ENCODE data around the gene HOXB5. TPM values are rescaled to one million over a fixed set of nuclear protein-coding genes. Genes with fewer than 3 reads are reported as not detected.

The HOXB5 gene
- total RNA-seq, 6 donors from 2014 or later = 0.39 to 5.0 (median 1.5) TPM

DNA sequence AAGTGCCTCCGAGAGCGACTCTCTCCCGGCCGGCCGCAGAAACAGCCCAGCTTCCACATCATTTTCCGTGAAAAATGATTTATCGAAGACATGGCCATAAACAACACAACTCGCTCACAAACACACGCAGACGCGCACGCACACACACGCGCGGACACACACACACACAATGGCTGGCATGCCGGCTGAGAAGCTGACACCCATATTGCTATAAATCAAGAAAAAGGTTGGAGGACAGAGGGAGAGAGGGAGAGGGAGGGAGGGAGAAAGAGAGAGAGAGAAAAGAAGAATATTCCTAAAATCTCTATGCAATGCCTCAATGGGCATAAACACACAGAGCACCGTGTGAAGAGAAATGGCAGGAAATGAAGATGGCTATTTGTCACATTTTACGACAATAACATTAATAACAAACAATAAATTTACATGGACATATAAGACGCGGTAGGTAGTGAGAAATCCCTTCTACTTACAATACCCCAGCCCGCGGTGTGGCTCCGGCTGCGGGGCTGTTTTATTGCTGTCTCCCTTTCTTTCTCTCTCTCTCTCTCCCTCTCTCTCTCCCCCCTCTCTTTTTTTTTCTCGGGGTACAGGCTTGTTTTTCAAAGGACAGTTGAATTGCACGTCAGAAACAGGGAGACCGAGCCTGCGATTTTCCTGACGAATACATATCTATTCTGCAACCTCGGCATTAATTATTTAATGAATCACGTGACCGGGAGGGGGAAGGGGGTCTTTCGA lies 24.9 kb downstream of the HOXB5 start:
- Histone ChIP-seq H3K27ac (peak overlapping the region in 2 of 4 donors; percentile 65 to 87), H3K4me1 (peaks cover 5 to 15% (median 10%) of the 10 kb centered on the region in 4 donors), H3K27me3 (peaks cover 0 to 19% (median 9%) of the 10 kb centered on the region in 4 donors), H3K4me3 (peak overlapping the region in 1 of 4 donors; percentile 2), H3K36me3 (no peaks in the 10 kb centered on the region), H3K9me3 (no peaks in the 10 kb centered on the region)
- TF ChIP-seq POLR2AphosphoS5 (IDR thresholded peaks at IDR 0.05) (no peak), POLR2A (IDR thresholded peaks at IDR 0.05) (no peak), EP300 (IDR thresholded peaks at IDR 0.05) (no peak)
- TF ChIP-seq, protein P1, sequence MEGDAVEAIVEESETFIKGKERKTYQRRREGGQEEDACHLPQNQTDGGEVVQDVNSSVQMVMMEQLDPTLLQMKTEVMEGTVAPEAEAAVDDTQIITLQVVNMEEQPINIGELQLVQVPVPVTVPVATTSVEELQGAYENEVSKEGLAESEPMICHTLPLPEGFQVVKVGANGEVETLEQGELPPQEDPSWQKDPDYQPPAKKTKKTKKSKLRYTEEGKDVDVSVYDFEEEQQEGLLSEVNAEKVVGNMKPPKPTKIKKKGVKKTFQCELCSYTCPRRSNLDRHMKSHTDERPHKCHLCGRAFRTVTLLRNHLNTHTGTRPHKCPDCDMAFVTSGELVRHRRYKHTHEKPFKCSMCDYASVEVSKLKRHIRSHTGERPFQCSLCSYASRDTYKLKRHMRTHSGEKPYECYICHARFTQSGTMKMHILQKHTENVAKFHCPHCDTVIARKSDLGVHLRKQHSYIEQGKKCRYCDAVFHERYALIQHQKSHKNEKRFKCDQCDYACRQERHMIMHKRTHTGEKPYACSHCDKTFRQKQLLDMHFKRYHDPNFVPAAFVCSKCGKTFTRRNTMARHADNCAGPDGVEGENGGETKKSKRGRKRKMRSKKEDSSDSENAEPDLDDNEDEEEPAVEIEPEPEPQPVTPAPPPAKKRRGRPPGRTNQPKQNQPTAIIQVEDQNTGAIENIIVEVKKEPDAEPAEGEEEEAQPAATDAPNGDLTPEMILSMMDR (IDR thresholded peaks at IDR 0.05) = no peak
- ATAC-seq (ENCODE audit: low FRiP score in 2 of 2) = no peak
- DNase-seq = no peak
- WGBS, 2 donors = 16 to 18% methylated on average over 33 of the region's 33 CpGs

DNA sequence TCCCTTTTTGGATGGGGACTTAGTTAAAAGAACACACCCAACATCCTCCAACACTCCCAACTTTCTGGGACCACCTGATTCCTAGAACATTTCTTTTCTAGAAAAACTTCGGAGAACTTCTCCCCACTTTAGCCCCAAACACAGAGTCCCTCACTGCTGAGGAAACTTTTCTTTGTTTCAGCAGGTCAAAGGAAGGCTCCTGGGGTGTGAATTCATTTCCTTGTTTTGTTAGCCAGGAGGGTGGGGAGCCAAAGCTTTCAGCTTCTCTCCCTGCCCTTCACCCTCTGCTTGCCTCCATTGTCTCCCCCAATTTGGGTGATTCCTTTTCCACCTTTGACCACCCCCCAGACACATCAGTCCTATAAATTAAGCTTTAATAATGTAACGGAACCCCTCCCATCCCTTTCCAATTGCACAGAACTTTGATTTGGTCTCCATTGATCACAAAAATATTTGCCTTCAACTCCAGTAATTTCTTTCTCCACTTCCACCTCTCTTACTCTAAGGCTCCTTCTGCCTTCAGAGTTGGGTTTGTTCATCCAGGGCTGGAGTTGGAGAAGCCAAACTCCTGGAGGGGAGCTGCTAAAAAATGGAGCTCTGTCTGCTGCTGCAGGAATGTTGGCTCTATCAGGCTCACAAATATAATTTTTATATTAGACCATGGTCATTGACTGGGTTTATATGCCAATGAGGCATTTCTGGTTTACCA lies 25.8 kb downstream of the HOXB5 start:
- no peak for DNase-seq
- Histone ChIP-seq H3K27me3 (peaks cover 0 to 28% (median 10%) of the 10 kb centered on the region in 4 donors), H3K4me1 (peaks cover 5 to 15% (median 10%) of the 10 kb centered on the region in 4 donors), H3K27ac (peak overlapping the region; percentile 7 to 87 (median 45)), H3K4me3 (no peak overlapping the region), H3K9me3 (no peaks in the 10 kb centered on the region), H3K36me3 (no peaks in the 10 kb centered on the region)
- no peak for TF ChIP-seq POLR2A (IDR thresholded peaks at IDR 0.05)
- TF ChIP-seq, protein P1 (IDR thresholded peaks at IDR 0.05) = no peak
- no peak for TF ChIP-seq POLR2AphosphoS5 (IDR thresholded peaks at IDR 0.05)
- no peak for TF ChIP-seq EP300 (IDR thresholded peaks at IDR 0.05)
- 37 to 50% methylated on average over 2 of the region's 2 CpGs for WGBS, 2 donors
- no peak for ATAC-seq (ENCODE audit: low FRiP score in 2 of 2)

DNA sequence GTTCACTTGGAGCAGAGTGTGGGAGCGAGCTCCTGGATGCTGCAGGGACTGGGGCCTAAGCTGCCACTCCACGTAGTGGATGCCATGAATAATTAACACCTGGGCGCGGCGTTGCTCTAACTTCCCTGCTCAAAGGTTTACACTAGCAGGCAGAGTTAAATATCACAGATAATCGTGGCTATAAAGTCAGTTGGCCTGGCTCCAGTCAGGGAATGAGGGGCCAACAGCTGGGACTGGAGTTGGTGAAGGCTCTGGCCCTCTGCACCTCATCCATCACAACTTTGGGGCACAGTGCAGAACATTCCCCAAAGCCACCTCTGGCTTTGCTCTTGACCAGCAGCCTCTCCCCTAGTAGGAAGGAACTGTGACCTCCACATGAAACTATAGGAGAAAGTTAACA lies 26.4 kb downstream of the HOXB5 start:
- no peak overlapping the region for H3K4me3 ChIP-seq
- TF ChIP-seq, protein P1 (IDR thresholded peaks at IDR 0.05) = no peak
- TF ChIP-seq POLR2AphosphoS5 (IDR thresholded peaks at IDR 0.05) (no peak), EP300 (IDR thresholded peaks at IDR 0.05) (no peak), POLR2A (IDR thresholded peaks at IDR 0.05) (no peak)
- peaks cover 0 to 28% (median 10%) of the 10 kb centered on the region in 4 donors for H3K27me3 ChIP-seq
- 37 to 54% methylated on average over 3 to 6 of the region's 6 CpGs for WGBS, 2 donors
- H3K36me3 ChIP-seq = no peaks in the 10 kb centered on the region
- H3K4me1 ChIP-seq = peaks cover 5 to 15% (median 10%) of the 10 kb centered on the region in 4 donors
- DNase-seq = no peak
- H3K9me3 ChIP-seq = no peaks in the 10 kb centered on the region
- ATAC-seq (ENCODE audit: low FRiP score in 2 of 2) = no peak
- peak overlapping the region; percentile 7 to 87 (median 34) for H3K27ac ChIP-seq

DNA sequence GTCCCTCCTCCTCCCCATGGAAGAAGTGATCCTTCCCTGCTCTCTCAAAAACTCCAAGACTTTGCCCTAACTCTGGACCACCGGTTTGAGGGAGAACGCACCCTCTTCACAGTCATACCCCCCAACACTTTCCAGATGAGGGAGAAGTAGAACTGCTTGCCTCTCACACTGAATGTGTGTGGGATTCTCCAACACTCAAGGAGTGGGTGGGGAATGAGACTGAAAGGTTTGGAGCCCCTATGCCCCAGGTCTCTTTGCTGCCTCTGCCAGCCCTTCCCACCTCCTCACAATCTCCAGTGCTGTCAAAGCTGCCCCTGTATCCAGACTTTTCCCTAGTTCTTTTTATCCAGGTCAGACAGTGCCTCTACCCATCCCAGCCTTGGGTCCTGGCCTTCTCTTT lies 26.9 kb downstream of the HOXB5 start:
- Histone ChIP-seq H3K36me3 (no peaks in the 10 kb centered on the region), H3K4me1 (peaks cover 5 to 15% (median 10%) of the 10 kb centered on the region in 4 donors), H3K27ac (peak overlapping the region in 3 of 4 donors; percentile 7 to 83 (median 42)), H3K27me3 (peaks cover 0 to 28% (median 10%) of the 10 kb centered on the region in 4 donors), H3K4me3 (no peak overlapping the region), H3K9me3 (no peaks in the 10 kb centered on the region)
- ATAC-seq (ENCODE audit: low FRiP score in 2 of 2) = no peak
- TF ChIP-seq EP300 (IDR thresholded peaks at IDR 0.05) (no peak), POLR2A (IDR thresholded peaks at IDR 0.05) (no peak), POLR2AphosphoS5 (IDR thresholded peaks at IDR 0.05) (no peak)
- TF ChIP-seq, protein P1 (IDR thresholded peaks at IDR 0.05) = no peak
- WGBS, 2 donors = 43 to 49% methylated on average over 2 of the region's 2 CpGs
- DNase-seq = no peak

Data from upper lobe of left lung (tissue), 6 donors.